Measurements from ENCODE around the gene UBE2K. TPM values are rescaled to one million over a fixed set of nuclear protein-coding genes. Genes with fewer than 3 reads are reported as not detected.

Gene UBE2K
- total and polyA plus RNA-seq, 2 donors from 2014 or later = 56.7 to 59.6 TPM

DNA sequence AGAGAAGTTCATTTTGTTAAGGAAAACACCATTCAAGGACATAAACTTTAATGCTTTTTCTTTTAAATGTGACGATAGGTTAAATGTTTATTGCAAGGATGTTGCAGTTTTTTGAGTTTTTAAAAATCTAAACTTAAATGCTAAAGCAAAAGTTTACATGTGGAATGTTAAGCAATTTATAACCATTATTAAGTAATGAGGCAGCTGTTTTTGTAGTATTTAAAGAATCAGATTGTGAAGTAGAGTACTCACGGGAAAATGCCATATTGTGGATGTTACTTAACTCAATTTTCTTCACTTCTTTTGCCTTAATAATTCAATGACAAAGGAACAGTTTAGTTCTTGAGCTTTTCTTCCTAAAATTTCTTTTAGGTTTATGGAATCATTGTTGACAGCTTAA, 43.5 kb downstream of the UBE2K start:
- FAIRE-seq = peak; percentile 30
- Histone ChIP-seq H3K9me3 (ENCODE audit: control insufficient read depth in 2 of 3, insufficient read depth in 1 of 3, low read length in 3 of 3) (no peaks in the 10 kb centered on the region), H3K4me3 (ENCODE audit: low read length in 3 of 3) (no peak overlapping the region), H3K27ac (ENCODE audit: low read depth in 2 of 2, low read length in 2 of 2) (no peak overlapping the region), H3K36me3 (ENCODE audit: control insufficient read depth in 2 of 3, insufficient read depth in 3 of 3, low read length in 3 of 3) (peaks cover 0 to 2% (median 0%) of the 10 kb centered on the region in 3 donors), H3K4me1 (ENCODE audit: control insufficient read depth in 2 of 3, insufficient read depth in 2 of 3, low read depth in 1 of 3, low read length in 3 of 3) (no peaks in the 10 kb centered on the region), H3K9ac (ENCODE audit: low read length in 3 of 3) (no peak overlapping the region), H3K27me3 (ENCODE audit: control insufficient read depth, insufficient read depth, low read length) (no peaks in the 10 kb centered on the region)
- TF ChIP-seq, protein P1, sequence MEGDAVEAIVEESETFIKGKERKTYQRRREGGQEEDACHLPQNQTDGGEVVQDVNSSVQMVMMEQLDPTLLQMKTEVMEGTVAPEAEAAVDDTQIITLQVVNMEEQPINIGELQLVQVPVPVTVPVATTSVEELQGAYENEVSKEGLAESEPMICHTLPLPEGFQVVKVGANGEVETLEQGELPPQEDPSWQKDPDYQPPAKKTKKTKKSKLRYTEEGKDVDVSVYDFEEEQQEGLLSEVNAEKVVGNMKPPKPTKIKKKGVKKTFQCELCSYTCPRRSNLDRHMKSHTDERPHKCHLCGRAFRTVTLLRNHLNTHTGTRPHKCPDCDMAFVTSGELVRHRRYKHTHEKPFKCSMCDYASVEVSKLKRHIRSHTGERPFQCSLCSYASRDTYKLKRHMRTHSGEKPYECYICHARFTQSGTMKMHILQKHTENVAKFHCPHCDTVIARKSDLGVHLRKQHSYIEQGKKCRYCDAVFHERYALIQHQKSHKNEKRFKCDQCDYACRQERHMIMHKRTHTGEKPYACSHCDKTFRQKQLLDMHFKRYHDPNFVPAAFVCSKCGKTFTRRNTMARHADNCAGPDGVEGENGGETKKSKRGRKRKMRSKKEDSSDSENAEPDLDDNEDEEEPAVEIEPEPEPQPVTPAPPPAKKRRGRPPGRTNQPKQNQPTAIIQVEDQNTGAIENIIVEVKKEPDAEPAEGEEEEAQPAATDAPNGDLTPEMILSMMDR (IDR thresholded peaks at IDR 0.05; ENCODE audit: borderline replicate concordance, extremely low read depth, insufficient read depth) = no peak
- intact Hi-C loops (cut with DNase I) = no loop called here
- DNase-seq = no peak

DNA sequence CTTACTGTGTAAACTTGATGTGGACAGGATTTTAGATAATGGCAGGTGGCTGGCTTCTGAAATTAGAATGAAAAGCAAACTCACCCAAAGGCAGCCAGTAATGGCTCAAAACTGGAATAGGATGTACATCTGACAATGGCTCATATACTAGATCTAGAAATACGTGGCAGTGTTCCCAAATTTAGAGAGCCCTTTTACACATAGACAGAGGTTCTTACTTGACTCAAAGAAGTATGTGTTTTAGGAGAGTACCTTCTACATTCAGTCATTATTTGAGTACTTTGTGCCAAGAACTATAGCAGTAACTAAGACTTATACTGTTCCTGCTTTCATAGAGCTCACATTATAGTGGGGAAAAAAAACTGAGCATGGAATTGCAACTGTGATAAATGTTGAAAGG, 48.0 kb downstream of the UBE2K start:
- TF ChIP-seq, protein P1 (IDR thresholded peaks at IDR 0.05; ENCODE audit: borderline replicate concordance, extremely low read depth, insufficient read depth) = no peak
- Histone ChIP-seq H3K9me3 (ENCODE audit: control insufficient read depth in 2 of 3, insufficient read depth in 1 of 3, low read length in 3 of 3) (no peaks in the 10 kb centered on the region), H3K27ac (ENCODE audit: low read depth in 2 of 2, low read length in 2 of 2) (no peak overlapping the region), H3K4me3 (ENCODE audit: low read length in 3 of 3) (no peak overlapping the region), H3K4me1 (ENCODE audit: control insufficient read depth in 2 of 3, insufficient read depth in 2 of 3, low read depth in 1 of 3, low read length in 3 of 3) (no peaks in the 10 kb centered on the region), H3K36me3 (ENCODE audit: control insufficient read depth in 2 of 3, insufficient read depth in 3 of 3, low read length in 3 of 3) (peaks cover 0 to 2% (median 0%) of the 10 kb centered on the region in 3 donors), H3K9ac (ENCODE audit: low read length in 3 of 3) (no peak overlapping the region), H3K27me3 (ENCODE audit: control insufficient read depth, insufficient read depth, low read length) (no peaks in the 10 kb centered on the region)
- no peak for DNase-seq
- intact Hi-C loops (cut with DNase I) = no loop called here
- no peak for FAIRE-seq

DNA sequence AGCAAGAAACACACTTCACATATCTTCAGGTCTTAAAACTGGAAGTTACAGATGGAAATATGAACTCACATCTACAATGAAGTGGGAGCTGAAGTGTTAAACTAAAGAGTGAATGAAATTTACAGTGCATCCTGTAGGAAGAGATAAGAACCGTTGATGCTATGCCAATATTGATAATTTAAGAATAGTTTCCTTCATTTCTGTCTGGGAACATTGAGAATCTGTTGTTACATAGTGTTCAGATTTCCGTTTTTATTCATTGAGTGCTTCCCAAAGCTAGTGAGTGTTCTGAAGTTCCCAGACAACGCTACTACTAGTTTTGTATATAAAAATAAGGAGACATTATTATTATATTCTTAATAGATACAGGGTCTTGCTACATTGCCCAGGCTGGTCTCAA, 52.3 kb downstream of the UBE2K start:
- Histone ChIP-seq H3K27me3 (ENCODE audit: control insufficient read depth, insufficient read depth, low read length) (no peaks in the 10 kb centered on the region), H3K27ac (ENCODE audit: low read depth in 2 of 2, low read length in 2 of 2) (no peak overlapping the region), H3K36me3 (ENCODE audit: control insufficient read depth in 2 of 3, insufficient read depth in 3 of 3, low read length in 3 of 3) (no peaks in the 10 kb centered on the region), H3K9ac (ENCODE audit: low read length in 3 of 3) (no peak overlapping the region), H3K9me3 (ENCODE audit: control insufficient read depth in 2 of 3, insufficient read depth in 1 of 3, low read length in 3 of 3) (no peaks in the 10 kb centered on the region), H3K4me1 (ENCODE audit: control insufficient read depth in 2 of 3, insufficient read depth in 2 of 3, low read depth in 1 of 3, low read length in 3 of 3) (no peaks in the 10 kb centered on the region), H3K4me3 (ENCODE audit: low read length in 3 of 3) (no peak overlapping the region)
- intact Hi-C loops (cut with DNase I) = no loop called here
- FAIRE-seq = no peak
- TF ChIP-seq, protein P1 (IDR thresholded peaks at IDR 0.05; ENCODE audit: borderline replicate concordance, extremely low read depth, insufficient read depth) = no peak
- no peak for DNase-seq

DNA sequence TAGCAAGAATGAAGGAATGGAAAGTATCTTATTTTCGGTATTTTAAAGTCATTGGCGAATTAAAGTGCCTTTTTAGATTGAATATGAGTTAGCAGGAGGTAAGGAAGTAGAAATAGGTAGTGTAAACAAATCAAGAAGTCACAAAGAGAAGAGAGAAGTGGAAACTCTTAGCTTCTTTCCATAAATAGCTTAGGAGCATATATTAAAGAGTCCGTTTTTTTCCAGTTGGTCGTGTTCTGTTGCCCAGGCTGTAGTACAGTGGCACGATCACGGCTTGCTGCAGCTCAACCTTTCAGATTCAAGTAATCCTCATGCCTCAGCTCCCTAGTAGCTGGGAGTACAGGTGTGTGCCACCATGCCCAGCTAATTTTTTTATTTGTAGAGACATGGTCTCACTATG, 56.4 kb downstream of the UBE2K start:
- FAIRE-seq (no peak), DNase-seq (no peak)
- Histone ChIP-seq H3K9me3 (ENCODE audit: control insufficient read depth in 2 of 3, insufficient read depth in 1 of 3, low read length in 3 of 3) (no peaks in the 10 kb centered on the region), H3K9ac (ENCODE audit: low read length in 3 of 3) (no peak overlapping the region), H3K36me3 (ENCODE audit: control insufficient read depth in 2 of 3, insufficient read depth in 3 of 3, low read length in 3 of 3) (peaks cover 0 to 11% (median 9%) of the 10 kb centered on the region in 3 donors), H3K27me3 (ENCODE audit: control insufficient read depth, insufficient read depth, low read length) (no peaks in the 10 kb centered on the region), H3K4me1 (ENCODE audit: control insufficient read depth in 2 of 3, insufficient read depth in 2 of 3, low read depth in 1 of 3, low read length in 3 of 3) (no peaks in the 10 kb centered on the region), H3K4me3 (ENCODE audit: low read length in 3 of 3) (no peak overlapping the region), H3K27ac (ENCODE audit: low read depth in 2 of 2, low read length in 2 of 2) (no peak overlapping the region)
- TF ChIP-seq, protein P1 (IDR thresholded peaks at IDR 0.05; ENCODE audit: borderline replicate concordance, extremely low read depth, insufficient read depth) = no peak
- intact Hi-C loops (cut with DNase I) = no loop called here

Measured in kidney (tissue), 14 donors.